ENCODE data around the gene MAMLD1. TPM values are rescaled to one million over a fixed set of nuclear protein-coding genes. Genes with fewer than 3 reads are reported as not detected.
A peak's percentile ranks its signal among the peaks of the same experiment; 100 is the strongest.
"Not testable (repeated sequence)": the region's sequence is repeated elsewhere in the genome, so short reads cannot be mapped to it uniquely, and the experiment has no call there.

MAMLD1 gene
- total RNA-seq, 2 experiments from 2014 or later = 0.48 to 0.91 TPM

- Mint-ChIP-seq H3K4me3 (no peak overlapping the region), H3K27ac (no peak overlapping the region), H3K36me3 (no peaks in the 10 kb centered on the region), H3K9me3 (no peaks in the 10 kb centered on the region), H3K27me3 (no peaks in the 10 kb centered on the region), H3K4me1 (no peaks in the 10 kb centered on the region)
- DNase-seq = no peak
Observed at GRCh38 chrX:150338615-150339014, 24.5 kb upstream of the MAMLD1 start.

DNA sequence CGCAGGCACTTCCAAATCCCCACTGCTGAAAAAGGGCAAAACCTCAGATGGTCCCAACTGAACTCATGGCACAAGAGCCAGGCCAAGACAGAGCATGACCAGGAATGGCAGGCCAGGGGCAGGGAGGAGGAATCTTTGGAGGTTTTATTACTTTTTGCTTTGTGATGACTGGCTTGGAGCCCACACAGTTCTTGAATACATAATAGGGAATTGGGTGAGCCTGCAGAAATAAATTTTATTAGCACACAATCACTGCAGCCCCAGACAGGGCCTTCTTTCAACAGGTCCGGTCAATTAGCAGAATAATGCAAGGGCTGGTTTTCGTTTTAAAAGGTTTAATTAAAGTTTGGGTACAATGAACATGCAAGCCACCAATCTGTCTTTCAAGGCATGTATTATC lies 23.4 kb upstream of the MAMLD1 start:
- no peak for DNase-seq
- Mint-ChIP-seq H3K36me3 (no peaks in the 10 kb centered on the region), H3K9me3 (no peaks in the 10 kb centered on the region), H3K27me3 (no peaks in the 10 kb centered on the region), H3K4me1 (no peaks in the 10 kb centered on the region), H3K27ac (no peak overlapping the region), H3K4me3 (no peak overlapping the region)

- not testable (repeated sequence) for H3K36me3 Mint-ChIP-seq, H3K9me3 Mint-ChIP-seq, H3K27ac Mint-ChIP-seq, H3K4me3 Mint-ChIP-seq, DNase-seq, H3K27me3 Mint-ChIP-seq, H3K4me1 Mint-ChIP-seq
Observed at GRCh38 chrX:150340326-150340725, 22.8 kb upstream of the MAMLD1 start.

DNA sequence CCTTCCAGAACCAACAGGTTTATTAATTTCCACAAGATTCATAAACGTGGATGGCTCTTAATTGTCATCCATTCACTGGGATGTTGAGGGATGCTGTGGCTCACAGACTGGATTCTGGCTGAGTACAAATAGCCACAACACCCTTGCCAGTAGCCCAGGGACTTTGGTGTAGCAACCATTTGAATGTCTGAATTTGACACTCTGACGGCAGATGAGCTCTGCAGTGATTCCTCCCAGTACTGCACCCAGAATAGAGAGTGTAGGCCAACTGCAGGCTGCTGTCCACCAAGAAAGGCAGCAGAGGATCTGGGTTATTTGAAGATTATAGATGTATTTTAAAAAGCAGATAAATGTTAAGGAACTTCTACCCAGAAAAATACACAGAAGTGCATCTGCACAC lies 15.6 kb upstream of the MAMLD1 start:
- no peak overlapping the region for H3K4me3 Mint-ChIP-seq
- H3K9me3 Mint-ChIP-seq = no peaks in the 10 kb centered on the region
- H3K27me3 Mint-ChIP-seq = peaks cover 3% of the 10 kb centered on the region
- H3K27ac Mint-ChIP-seq = no peak overlapping the region
- H3K4me1 Mint-ChIP-seq = no peaks in the 10 kb centered on the region
- DNase-seq = no peak
- no peaks in the 10 kb centered on the region for H3K36me3 Mint-ChIP-seq

- DNase-seq = no peak
- no peaks in the 10 kb centered on the region for H3K4me1 Mint-ChIP-seq
- H3K4me3 Mint-ChIP-seq = no peak overlapping the region
Observed at GRCh38 chrX:150348365-150348764, 14.8 kb upstream of the MAMLD1 start.

GRCh38 chrX:150352114-150352513 lies 11.0 kb upstream of the MAMLD1 start:
- Mint-ChIP-seq H3K9me3 (no peaks in the 10 kb centered on the region), H3K4me1 (no peaks in the 10 kb centered on the region), H3K4me3 (no peak overlapping the region), H3K27me3 (peaks cover 3% of the 10 kb centered on the region), H3K27ac (no peak overlapping the region), H3K36me3 (no peaks in the 10 kb centered on the region)
- DNase-seq = no peak

More at GRCh38 chrX:150348365-150348764, 14.8 kb upstream of the MAMLD1 start:
- Mint-ChIP-seq H3K27me3 (peaks cover 3% of the 10 kb centered on the region), H3K36me3 (no peaks in the 10 kb centered on the region), H3K9me3 (no peaks in the 10 kb centered on the region), H3K27ac (no peak overlapping the region)

DNA sequence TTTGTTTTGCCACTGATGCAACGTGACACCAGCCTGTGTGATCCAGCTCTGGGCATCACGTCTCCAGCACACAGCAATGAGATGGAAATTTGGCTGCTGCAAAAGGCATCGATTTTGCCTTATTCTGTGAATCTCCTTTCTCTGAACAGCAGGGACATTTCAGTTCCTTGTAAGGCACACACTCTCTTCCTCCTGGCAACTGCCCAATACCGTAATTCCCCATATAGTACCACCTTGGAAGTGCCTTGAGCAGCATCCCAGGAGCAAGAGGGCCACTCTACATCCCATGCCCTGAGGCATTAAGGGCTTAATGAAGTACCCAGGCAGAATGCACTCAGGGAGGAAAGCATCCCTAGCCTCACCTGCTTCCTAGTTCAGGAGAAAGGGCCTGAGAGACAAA lies 10.5 kb upstream of the MAMLD1 start:
- no peak overlapping the region for H3K27ac Mint-ChIP-seq
- DNase-seq = no peak
- H3K27me3 Mint-ChIP-seq = peaks cover 3% of the 10 kb centered on the region
- H3K4me1 Mint-ChIP-seq = no peaks in the 10 kb centered on the region
- no peaks in the 10 kb centered on the region for H3K36me3 Mint-ChIP-seq
- no peaks in the 10 kb centered on the region for H3K9me3 Mint-ChIP-seq
- no peak overlapping the region for H3K4me3 Mint-ChIP-seq

DNA sequence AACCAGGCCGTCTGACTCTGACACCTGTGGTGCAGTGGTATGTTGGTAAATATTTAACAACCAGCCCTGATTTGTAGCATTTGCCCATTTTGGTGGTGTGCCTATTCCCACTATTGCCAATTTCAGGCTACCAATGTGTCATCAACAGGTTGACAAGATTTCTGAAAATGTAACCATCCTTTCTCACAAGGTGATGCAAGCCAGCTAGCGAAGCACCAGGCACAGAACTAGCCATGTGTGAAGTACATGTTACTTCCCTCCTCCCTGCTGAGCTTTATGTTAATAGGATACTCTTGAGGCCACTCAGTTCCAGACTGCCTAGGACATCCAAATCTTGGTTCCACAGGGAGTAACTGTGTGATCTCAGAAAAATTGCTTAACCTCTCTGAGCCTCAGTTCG lies 7.2 kb upstream of the MAMLD1 start:
- Mint-ChIP-seq H3K27me3 (peaks cover 15% of the 10 kb centered on the region), H3K36me3 (no peaks in the 10 kb centered on the region), H3K4me1 (no peaks in the 10 kb centered on the region), H3K4me3 (no peak overlapping the region), H3K9me3 (no peaks in the 10 kb centered on the region), H3K27ac (no peak overlapping the region)
- DNase-seq = no peak

- no peak overlapping the region for H3K4me3 Mint-ChIP-seq
- peaks cover 5% of the 10 kb centered on the region for H3K4me1 Mint-ChIP-seq
- H3K27ac Mint-ChIP-seq = no peak overlapping the region
- no peak for DNase-seq
- H3K27me3 Mint-ChIP-seq = peaks cover 30% of the 10 kb centered on the region
- no peaks in the 10 kb centered on the region for H3K9me3 Mint-ChIP-seq
- no peaks in the 10 kb centered on the region for H3K36me3 Mint-ChIP-seq
Observed at GRCh38 chrX:150357790-150358189, 5.3 kb upstream of the MAMLD1 start.

- Mint-ChIP-seq H3K4me3 (no peak overlapping the region), H3K4me1 (peaks cover 5% of the 10 kb centered on the region)
Observed at GRCh38 chrX:150358651-150359050, 4.5 kb upstream of the MAMLD1 start.

DNA sequence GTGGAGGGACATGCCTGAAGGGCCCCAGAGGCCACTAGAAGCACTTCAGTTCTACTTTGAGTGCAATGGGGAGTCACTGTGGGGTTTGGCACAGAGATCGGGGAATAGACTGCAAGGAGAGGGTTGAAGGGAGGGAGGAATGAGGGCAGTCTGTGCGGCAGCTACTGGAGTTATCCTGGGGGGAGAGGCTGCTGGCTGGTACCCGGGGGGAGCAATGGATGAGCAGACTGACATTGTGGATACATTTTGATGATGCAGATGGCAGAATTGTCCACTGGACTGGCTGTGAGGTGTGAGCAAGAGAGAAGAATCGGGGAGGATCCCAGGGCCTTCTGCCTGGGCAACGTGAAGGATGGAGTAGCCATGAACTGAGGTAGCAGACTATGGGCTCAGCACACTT lies 2.8 kb upstream of the MAMLD1 start:
- H3K27ac Mint-ChIP-seq = no peak overlapping the region

More at GRCh38 chrX:150358651-150359050, 4.5 kb upstream of the MAMLD1 start:
- DNase-seq = no peak
- Mint-ChIP-seq H3K27ac (no peak overlapping the region), H3K36me3 (no peaks in the 10 kb centered on the region), H3K9me3 (no peaks in the 10 kb centered on the region), H3K27me3 (peaks cover 30% of the 10 kb centered on the region)

GRCh38 chrX:150361070-150361776 lies 1.9 kb upstream of the MAMLD1 start:
- Mint-ChIP-seq H3K27me3 (peaks cover 30% of the 10 kb centered on the region), H3K4me1 (peaks cover 10% of the 10 kb centered on the region), H3K4me3 (peak overlapping the region; percentile 66), H3K27ac (no peak overlapping the region), H3K9me3 (no peaks in the 10 kb centered on the region), H3K36me3 (no peaks in the 10 kb centered on the region)
- DNase-seq = peak; percentile 38

More for the DNA sequence above, 2.8 kb upstream of the MAMLD1 start:
- H3K9me3 Mint-ChIP-seq = no peaks in the 10 kb centered on the region
- H3K27me3 Mint-ChIP-seq = peaks cover 30% of the 10 kb centered on the region
- H3K36me3 Mint-ChIP-seq = no peaks in the 10 kb centered on the region
- H3K4me3 Mint-ChIP-seq = no peak overlapping the region
- no peak for DNase-seq
- peaks cover 5% of the 10 kb centered on the region for H3K4me1 Mint-ChIP-seq

DNA sequence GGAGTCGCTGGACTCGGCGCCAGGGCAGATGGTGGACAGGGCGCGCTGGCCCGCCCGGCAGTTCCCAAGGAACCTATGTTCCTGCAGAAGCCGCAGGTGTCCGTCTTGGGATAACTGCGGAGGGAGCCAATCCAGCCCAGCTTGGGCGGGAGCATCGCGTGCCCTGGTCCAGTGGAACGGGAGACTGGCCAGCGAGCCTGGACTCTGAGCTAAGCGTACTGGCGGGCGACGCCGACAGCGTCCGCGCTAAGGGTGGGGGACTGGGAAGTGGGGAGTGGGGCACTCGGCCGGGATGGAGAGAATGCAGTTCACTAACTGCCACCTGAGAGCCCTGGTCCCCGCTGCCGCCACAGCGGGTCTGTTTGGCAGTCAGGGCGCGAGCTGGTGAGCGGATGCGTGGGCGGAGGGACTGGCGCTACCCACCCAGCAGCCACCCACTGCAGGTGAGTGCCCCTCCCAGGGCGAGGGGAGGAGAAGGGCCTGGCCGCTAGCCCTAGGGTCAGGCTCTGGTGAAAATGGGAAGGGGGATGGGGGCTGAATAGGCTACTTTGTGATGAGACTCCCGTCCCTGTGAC lies 1.3 kb upstream of the MAMLD1 start:
- no peaks in the 10 kb centered on the region for H3K9me3 Mint-ChIP-seq
- peaks cover 30% of the 10 kb centered on the region for H3K27me3 Mint-ChIP-seq
- H3K4me1 Mint-ChIP-seq = peaks cover 16% of the 10 kb centered on the region
- no peaks in the 10 kb centered on the region for H3K36me3 Mint-ChIP-seq
- peak; percentile 20 for DNase-seq
- H3K4me3 Mint-ChIP-seq = peak overlapping the region; percentile 78
- H3K27ac Mint-ChIP-seq = no peak overlapping the region

GRCh38 chrX:150363561-150364346 lies 637 bp downstream of the MAMLD1 start:
- Mint-ChIP-seq H3K9me3 (no peaks in the 10 kb centered on the region), H3K27ac (no peak overlapping the region), H3K4me1 (peaks cover 18% of the 10 kb centered on the region), H3K36me3 (no peaks in the 10 kb centered on the region), H3K27me3 (peaks cover 30% of the 10 kb centered on the region), H3K4me3 (peak overlapping the region; percentile 59)
- DNase-seq = peak; percentile 25

DNA sequence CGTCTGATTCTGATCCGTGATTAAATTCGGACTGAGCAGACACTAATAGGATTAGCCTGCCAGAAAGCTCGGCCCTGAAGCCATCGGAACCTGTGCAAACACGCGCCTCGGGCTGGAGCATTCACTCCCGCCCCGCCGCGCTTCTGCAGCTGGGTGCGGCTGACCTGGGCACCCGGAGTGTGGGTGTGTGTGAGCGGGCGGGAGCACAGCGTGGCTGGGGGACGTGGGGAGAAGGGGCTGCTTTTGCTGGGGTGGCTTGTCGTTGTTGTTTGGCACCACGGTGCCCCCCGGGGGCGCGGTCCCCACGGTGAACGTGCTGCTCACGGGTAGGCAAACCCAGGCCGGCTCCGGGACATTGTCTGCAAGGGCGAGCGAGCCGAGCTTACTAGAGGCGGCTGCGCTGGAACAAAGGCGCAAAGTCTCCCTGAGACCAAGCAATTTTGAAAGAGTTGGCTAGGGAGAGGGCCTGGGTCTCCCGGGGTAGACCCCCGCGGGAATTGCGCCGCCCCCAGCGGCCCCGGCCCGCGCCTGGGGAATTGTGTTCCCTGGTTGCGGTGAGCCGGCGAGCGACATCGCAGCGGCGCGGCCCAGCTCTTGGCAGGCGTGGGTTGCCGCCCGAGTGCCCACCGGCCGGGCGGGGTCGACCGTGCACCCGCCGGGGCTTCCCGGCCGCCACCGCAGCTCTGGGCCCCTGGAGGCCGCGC lies 1.4 kb downstream of the MAMLD1 start:
- Mint-ChIP-seq H3K4me3 (peak overlapping the region; percentile 56), H3K27ac (no peak overlapping the region), H3K9me3 (no peaks in the 10 kb centered on the region), H3K4me1 (peaks cover 18% of the 10 kb centered on the region), H3K36me3 (peaks cover 2% of the 10 kb centered on the region), H3K27me3 (peaks cover 29% of the 10 kb centered on the region)
- DNase-seq = peak; percentile 14

Measured in activated naive CD8-positive, alpha-beta T cell treated with anti-CD3 and anti-CD28 coated beads for 36 hours (primary cell).